Fibroblast of lung (primary cell): Measurements from ENCODE around the gene MROH8. TPM values are rescaled to one million over a fixed set of nuclear protein-coding genes. Genes with fewer than 3 reads are reported as not detected.

Experiments used
- DNase-seq, 2 donors: peaks; one replicate each; pipeline versions ENCODE4 v3.0.0 to v3.0.0-alpha.2; 2010; ENCODE audit warnings: low read depth in 2 of 2
- H2AFZ ChIP-seq: 2 replicates; pipeline ENCODE4 v1.5.1; 2012; ENCODE audit warnings: low read length, control low read depth, inconsistent platforms
- H3K27ac ChIP-seq: 2 replicates; pipeline ENCODE4 v1.5.1; 2011; ENCODE audit warnings: low read length, control low read depth; ENCODE audit not compliant: insufficient read depth
- H3K27me3 ChIP-seq: 2 replicates; pipeline ENCODE4 v1.5.1; 2011; ENCODE audit warnings: mild to moderate bottlenecking, low read length; ENCODE audit not compliant: control insufficient read depth, insufficient read depth
- H3K36me3 ChIP-seq: 2 replicates; pipeline ENCODE4 v1.5.1; 2011; ENCODE audit warnings: low read length; ENCODE audit not compliant: control insufficient read depth, insufficient read depth
- H3K4me1 ChIP-seq: 2 replicates; pipeline ENCODE4 v1.5.1; 2011; ENCODE audit warnings: low read length; ENCODE audit not compliant: control insufficient read depth, insufficient read depth; ENCODE audit errors: extremely low read depth
- H3K4me2 ChIP-seq: 2 replicates; pipeline ENCODE4 v1.5.1; 2011; ENCODE audit warnings: low read length, control low read depth; ENCODE audit not compliant: insufficient read depth; ENCODE audit errors: extremely low read depth
- H3K4me3 ChIP-seq, 4 experiments: fragments of 200-600 bp in 1 of 4; sonication (generic) in 1 of 4; replicated peaks in 1 of 4; 2 replicates each; pipeline ENCODE4 v1.5.1; 2011 to 2016; ENCODE audit warnings: low read length in 4 of 4, low read depth in 3 of 4, mild to moderate bottlenecking in 3 of 4, control low read depth in 2 of 4, inconsistent platforms in 1 of 4, mixed read lengths in 1 of 4; ENCODE audit not compliant: insufficient read depth in 1 of 4; ENCODE audit errors: control extremely low read depth in 1 of 4
- H3K79me2 ChIP-seq: 2 replicates; pipeline ENCODE4 v1.5.1; 2012; ENCODE audit warnings: mild to moderate bottlenecking, low read length, inconsistent platforms; ENCODE audit not compliant: control insufficient read depth, insufficient read depth
- H3K9ac ChIP-seq: 2 replicates; pipeline ENCODE4 v1.5.1; 2011; ENCODE audit warnings: mild to moderate bottlenecking, low read length, control low read depth; ENCODE audit not compliant: insufficient read depth
- H3K9me3 ChIP-seq: 2 replicates; pipeline ENCODE4 v1.5.1; 2012; ENCODE audit warnings: low read depth, low read length; ENCODE audit not compliant: control insufficient read depth, insufficient read depth
- H4K20me1 ChIP-seq: 2 replicates; pipeline ENCODE4 v1.5.1; 2011; ENCODE audit warnings: low read length; ENCODE audit not compliant: control insufficient read depth, insufficient read depth; ENCODE audit errors: extremely low read depth
- EZH2 ChIP-seq: IDR thresholded peaks from 2 replicates; pipeline ENCODE4 v1.5.1; 2012; ENCODE audit warnings: low read length, control low read depth, mild to moderate bottlenecking; ENCODE audit errors: missing control alignments
- polyA plus RNA-seq, 2 donors: library from polyadenylated mRNA; depleted of rRNA in 1 of 2; stranded (reverse) in 1 of 2; unstranded in 1 of 2; fragments of >200 nt; gene quantifications; 2 replicates each; pipeline ENCODE4 v1.2.1, GENCODE V29; 2011 to 2012; ENCODE audit warnings: missing spikeins in 1 of 2
- total RNA-seq: library from RNA; depleted of rRNA; stranded (reverse); fragments of >200 nt; gene quantifications from 2 replicates; pipeline ENCODE4 v1.2.1, GENCODE V29; 2014
- TF ChIP-seq, protein P1 (sequence below), 2 donors: IDR thresholded peaks in 1 of 2; conservative IDR thresholded peaks in 1 of 2; 1 replicate in 1 of 2; 2 replicates in 1 of 2; pipeline ENCODE4 v1.5.1; 2011 to 2012; ENCODE audit warnings: low read length in 2 of 2, control low read depth in 1 of 2, inconsistent platforms in 1 of 2, low read depth in 1 of 2, mild to moderate bottlenecking in 1 of 2

Gene MROH8
- total and polyA plus RNA-seq, 2 donors (not counting 1 experiment from before 2014, with no cell fraction given) = 1.2 to 2.9 TPM

DNA sequence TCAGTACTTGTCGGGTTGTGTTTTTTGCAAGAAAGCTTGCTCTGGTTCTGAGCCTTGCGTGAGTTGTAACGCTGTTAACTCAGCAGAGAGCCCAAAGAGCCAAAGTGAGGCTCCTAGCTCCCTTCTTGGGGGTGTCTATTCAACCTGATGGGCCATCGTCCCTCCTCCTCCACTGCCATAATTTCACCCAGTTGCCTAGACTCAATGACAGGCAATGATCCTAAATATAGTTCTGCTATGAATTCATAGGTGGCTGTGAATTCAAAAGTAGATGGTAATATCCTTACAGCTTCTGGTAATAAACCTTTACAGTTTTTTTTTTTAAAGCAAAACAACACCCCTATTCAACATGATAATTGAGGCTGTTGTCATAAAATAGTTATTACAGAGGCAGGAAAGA, 42.7 kb upstream of the MROH8 start:
- H3K79me2 ChIP-seq = no peaks in the 10 kb centered on the region
- H4K20me1 ChIP-seq = no peaks in the 10 kb centered on the region
- H3K27me3 ChIP-seq = no peaks in the 10 kb centered on the region
- H3K36me3 ChIP-seq = peaks cover 14% of the 10 kb centered on the region
- no peaks in the 10 kb centered on the region for H3K9me3 ChIP-seq
- DNase-seq = no peak
- TF ChIP-seq, protein P1, sequence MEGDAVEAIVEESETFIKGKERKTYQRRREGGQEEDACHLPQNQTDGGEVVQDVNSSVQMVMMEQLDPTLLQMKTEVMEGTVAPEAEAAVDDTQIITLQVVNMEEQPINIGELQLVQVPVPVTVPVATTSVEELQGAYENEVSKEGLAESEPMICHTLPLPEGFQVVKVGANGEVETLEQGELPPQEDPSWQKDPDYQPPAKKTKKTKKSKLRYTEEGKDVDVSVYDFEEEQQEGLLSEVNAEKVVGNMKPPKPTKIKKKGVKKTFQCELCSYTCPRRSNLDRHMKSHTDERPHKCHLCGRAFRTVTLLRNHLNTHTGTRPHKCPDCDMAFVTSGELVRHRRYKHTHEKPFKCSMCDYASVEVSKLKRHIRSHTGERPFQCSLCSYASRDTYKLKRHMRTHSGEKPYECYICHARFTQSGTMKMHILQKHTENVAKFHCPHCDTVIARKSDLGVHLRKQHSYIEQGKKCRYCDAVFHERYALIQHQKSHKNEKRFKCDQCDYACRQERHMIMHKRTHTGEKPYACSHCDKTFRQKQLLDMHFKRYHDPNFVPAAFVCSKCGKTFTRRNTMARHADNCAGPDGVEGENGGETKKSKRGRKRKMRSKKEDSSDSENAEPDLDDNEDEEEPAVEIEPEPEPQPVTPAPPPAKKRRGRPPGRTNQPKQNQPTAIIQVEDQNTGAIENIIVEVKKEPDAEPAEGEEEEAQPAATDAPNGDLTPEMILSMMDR (conservative IDR thresholded peaks at IDR 0.05 in 1 of 2, IDR thresholded peaks at IDR 0.05 in 1 of 2; ENCODE audit: low read depth in 1 of 2, low read length in 2 of 2) = no peak
- no peak for TF ChIP-seq EZH2
- no peak overlapping the region for H3K4me2 ChIP-seq
- peaks cover 4% of the 10 kb centered on the region for H3K4me1 ChIP-seq
- H2AFZ ChIP-seq = no peak overlapping the region
- H3K4me3 ChIP-seq = no peak overlapping the region
- no peak overlapping the region for H3K27ac ChIP-seq
- no peak overlapping the region for H3K9ac ChIP-seq

DNA sequence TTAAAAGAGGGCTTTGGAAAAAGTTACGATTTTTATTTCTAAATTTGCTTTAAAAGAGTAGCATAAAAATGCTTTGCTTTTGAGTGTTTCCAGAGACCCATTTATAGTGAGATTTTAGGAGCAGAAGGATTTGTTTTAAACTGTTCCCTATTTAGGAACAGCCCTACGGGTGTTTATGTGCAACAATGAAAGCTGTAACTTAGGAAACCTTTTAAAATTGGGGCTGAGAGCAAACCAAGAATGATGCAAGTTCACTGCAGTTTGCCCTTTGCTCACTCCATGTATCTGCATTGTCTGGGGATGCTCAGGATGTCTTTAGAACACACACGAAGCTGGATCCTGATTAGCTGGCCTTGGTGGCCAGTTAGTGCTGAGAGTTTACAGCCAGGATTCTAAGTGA, 41.4 kb upstream of the MROH8 start:
- no peaks in the 10 kb centered on the region for H4K20me1 ChIP-seq
- TF ChIP-seq EZH2 = no peak
- TF ChIP-seq, protein P1 (conservative IDR thresholded peaks at IDR 0.05 in 1 of 2, IDR thresholded peaks at IDR 0.05 in 1 of 2; ENCODE audit: low read depth in 1 of 2, low read length in 2 of 2) = no peak
- H3K4me1 ChIP-seq = peaks cover 2% of the 10 kb centered on the region
- H3K9me3 ChIP-seq = no peaks in the 10 kb centered on the region
- no peak overlapping the region for H3K27ac ChIP-seq
- no peak overlapping the region for H3K9ac ChIP-seq
- H3K27me3 ChIP-seq = no peaks in the 10 kb centered on the region
- H3K4me3 ChIP-seq = no peak overlapping the region
- no peak for DNase-seq
- H2AFZ ChIP-seq = no peak overlapping the region
- no peaks in the 10 kb centered on the region for H3K79me2 ChIP-seq
- no peak overlapping the region for H3K4me2 ChIP-seq
- peaks cover 15% of the 10 kb centered on the region for H3K36me3 ChIP-seq

DNA sequence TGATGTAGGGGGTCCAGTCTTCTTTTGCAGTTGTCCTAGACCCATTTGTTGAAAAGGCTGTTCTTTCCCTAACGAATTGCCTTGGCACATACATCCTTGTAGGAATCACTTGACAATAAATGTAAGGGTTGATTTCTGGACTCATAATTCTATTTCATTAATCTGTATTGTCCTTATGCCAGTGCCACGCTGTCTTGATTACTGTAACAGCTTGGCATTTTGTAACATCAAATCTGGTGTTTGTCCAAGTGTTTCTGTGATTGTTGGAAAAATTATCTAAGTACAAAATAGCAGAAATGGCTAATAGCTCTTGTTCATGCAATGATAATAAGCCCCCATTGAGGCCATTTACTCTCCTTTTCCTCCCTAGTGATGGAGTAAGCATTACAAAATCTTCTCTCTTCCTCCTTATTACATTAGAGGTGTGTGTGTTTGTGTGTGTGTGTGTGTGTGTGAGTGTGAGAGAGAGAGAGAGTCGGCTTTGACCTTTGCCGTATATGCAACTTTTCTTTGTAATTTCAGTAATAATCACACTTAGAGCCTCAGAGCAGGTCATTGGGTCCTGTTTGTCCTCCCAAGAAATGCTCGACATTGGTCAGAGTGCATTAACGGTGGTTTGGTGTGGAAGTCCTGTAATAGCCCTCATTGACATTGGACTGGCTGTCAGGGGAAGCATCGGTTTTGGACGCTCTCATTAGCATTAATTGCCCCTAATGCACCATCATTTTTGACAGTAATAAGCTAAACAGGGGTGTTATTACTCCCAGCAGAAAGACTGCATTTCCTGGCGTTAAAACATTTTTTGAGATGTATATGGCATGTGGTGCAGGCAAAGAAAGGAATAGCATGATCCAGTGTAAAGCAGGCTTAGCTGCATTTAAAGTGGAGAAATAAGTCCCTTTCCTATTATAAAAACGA, 40.7 kb upstream of the MROH8 start:
- Histone ChIP-seq H3K4me1 (peaks cover 2% of the 10 kb centered on the region), H2AFZ (no peak overlapping the region), H3K79me2 (no peaks in the 10 kb centered on the region), H3K9ac (no peak overlapping the region), H3K27me3 (no peaks in the 10 kb centered on the region), H4K20me1 (no peaks in the 10 kb centered on the region), H3K27ac (no peak overlapping the region), H3K9me3 (no peaks in the 10 kb centered on the region), H3K4me3 (no peak overlapping the region), H3K36me3 (peaks cover 10% of the 10 kb centered on the region), H3K4me2 (no peak overlapping the region)
- TF ChIP-seq EZH2 = no peak
- TF ChIP-seq, protein P1 (conservative IDR thresholded peaks at IDR 0.05 in 1 of 2, IDR thresholded peaks at IDR 0.05 in 1 of 2; ENCODE audit: low read depth in 1 of 2, low read length in 2 of 2) = no peak
- no peak for DNase-seq
